ENCODE measurements around the gene LATS1. TPM values are rescaled to one million over a fixed set of nuclear protein-coding genes. Genes with fewer than 3 reads are reported as not detected.

LATS1 gene
- total RNA-seq, 1 experiment from 2014 or later, result 39.6 TPM

GRCh38 chr6:149699150-149699549 is 18.8 kb downstream of the LATS1 start:
- DNase-seq (ENCODE audit: low spot score), result no peak
- TF ChIP-seq EZH2 (IDR thresholded peaks at IDR 0.05; ENCODE audit: borderline replicate concordance, low read depth, low read length, poor library complexity, severe bottlenecking), result no peak
- TF ChIP-seq CTCF (conservative IDR thresholded peaks at IDR 0.05; ENCODE audit: low read depth, low read length), result no peak; the same call in 1 of the 2 replicates
- intact Hi-C loops (cut with micrococcal nuclease; ENCODE audit: unreplicated experiment), result no loop called here
- no peaks in the 10 kb centered on the region for H3K9me3 ChIP-seq (ENCODE audit: low read depth, low read length, poor library complexity, severe bottlenecking)
- ChIA-PET POLR2A (ENCODE audit: low non-redundant PET) (no interaction called here), CTCF (no interaction called here)
- no peaks in the 10 kb centered on the region for H3K27me3 ChIP-seq (replicated peaks; ENCODE audit: insufficient read depth, low read depth, low read length, poor library complexity)
- H3K4me3 ChIP-seq (ENCODE audit: low read depth, low read length, poor library complexity, severe bottlenecking), result no peak overlapping the region
- no TSS peak for BruUV-seq (replicated peaks)
- no peaks in the 10 kb centered on the region for H3K4me1 ChIP-seq (ENCODE audit: insufficient read depth, low read length, poor library complexity, severe bottlenecking)
- peaks cover 31% of the 10 kb centered on the region for H3K36me3 ChIP-seq (ENCODE audit: insufficient read depth, low read length, poor library complexity, severe bottlenecking)
- H3K27ac ChIP-seq (ENCODE audit: low read depth, low read length, poor library complexity, severe bottlenecking), result no peak overlapping the region

- no peak for DNase-seq (ENCODE audit: low spot score)
- Histone ChIP-seq H3K27ac (ENCODE audit: low read depth, low read length, poor library complexity, severe bottlenecking) (no peak overlapping the region), H3K4me1 (ENCODE audit: insufficient read depth, low read length, poor library complexity, severe bottlenecking) (no peaks in the 10 kb centered on the region), H3K4me3 (ENCODE audit: low read depth, low read length, poor library complexity, severe bottlenecking) (no peak overlapping the region), H3K27me3 (replicated peaks; ENCODE audit: insufficient read depth, low read depth, low read length, poor library complexity) (no peaks in the 10 kb centered on the region), H3K36me3 (ENCODE audit: insufficient read depth, low read length, poor library complexity, severe bottlenecking) (peaks cover 34% of the 10 kb centered on the region), H3K9me3 (ENCODE audit: low read depth, low read length, poor library complexity, severe bottlenecking) (no peaks in the 10 kb centered on the region)
- no TSS peak for BruUV-seq (replicated peaks)
- intact Hi-C loops (cut with micrococcal nuclease; ENCODE audit: unreplicated experiment), result no loop called here
- ChIA-PET POLR2A (ENCODE audit: low non-redundant PET) (no interaction called here), CTCF (no interaction called here)
- no peak for TF ChIP-seq CTCF (conservative IDR thresholded peaks at IDR 0.05; ENCODE audit: low read depth, low read length)
These were observed 19.7 kb downstream of the LATS1 start for GRCh38 chr6:149698175-149698574.

- no TSS peak for BruUV-seq (replicated peaks)
- CTCF ChIA-PET, result no interaction called here
- Histone ChIP-seq H3K4me1 (ENCODE audit: insufficient read depth, low read length, poor library complexity, severe bottlenecking) (no peaks in the 10 kb centered on the region), H3K4me3 (ENCODE audit: low read depth, low read length, poor library complexity, severe bottlenecking) (no peak overlapping the region), H3K27ac (ENCODE audit: low read depth, low read length, poor library complexity, severe bottlenecking) (no peak overlapping the region), H3K9me3 (ENCODE audit: low read depth, low read length, poor library complexity, severe bottlenecking) (no peaks in the 10 kb centered on the region), H3K36me3 (ENCODE audit: insufficient read depth, low read length, poor library complexity, severe bottlenecking) (peaks cover 43% of the 10 kb centered on the region), H3K27me3 (replicated peaks; ENCODE audit: insufficient read depth, low read depth, low read length, poor library complexity) (no peaks in the 10 kb centered on the region)
- DNase-seq (ENCODE audit: low spot score), result no peak
- intact Hi-C loops (cut with micrococcal nuclease; ENCODE audit: unreplicated experiment), result no loop called here
- POLR2A ChIA-PET (ENCODE audit: low non-redundant PET), result no interaction called here
- no peak for TF ChIP-seq CTCF (conservative IDR thresholded peaks at IDR 0.05; ENCODE audit: low read depth, low read length)
- no peak for TF ChIP-seq EZH2 (IDR thresholded peaks at IDR 0.05; ENCODE audit: borderline replicate concordance, low read depth, low read length, poor library complexity, severe bottlenecking)
These were observed 21.0 kb downstream of the LATS1 start for GRCh38 chr6:149696901-149697300.

All from A673 (cell line).